ENCODE data around the gene SPTLC2.

- TF ChIP-seq EZH2phosphoT487 (IDR thresholded peaks at IDR 0.05; ENCODE audit: borderline replicate concordance): no peak
- TF ChIP-seq, protein P1, sequence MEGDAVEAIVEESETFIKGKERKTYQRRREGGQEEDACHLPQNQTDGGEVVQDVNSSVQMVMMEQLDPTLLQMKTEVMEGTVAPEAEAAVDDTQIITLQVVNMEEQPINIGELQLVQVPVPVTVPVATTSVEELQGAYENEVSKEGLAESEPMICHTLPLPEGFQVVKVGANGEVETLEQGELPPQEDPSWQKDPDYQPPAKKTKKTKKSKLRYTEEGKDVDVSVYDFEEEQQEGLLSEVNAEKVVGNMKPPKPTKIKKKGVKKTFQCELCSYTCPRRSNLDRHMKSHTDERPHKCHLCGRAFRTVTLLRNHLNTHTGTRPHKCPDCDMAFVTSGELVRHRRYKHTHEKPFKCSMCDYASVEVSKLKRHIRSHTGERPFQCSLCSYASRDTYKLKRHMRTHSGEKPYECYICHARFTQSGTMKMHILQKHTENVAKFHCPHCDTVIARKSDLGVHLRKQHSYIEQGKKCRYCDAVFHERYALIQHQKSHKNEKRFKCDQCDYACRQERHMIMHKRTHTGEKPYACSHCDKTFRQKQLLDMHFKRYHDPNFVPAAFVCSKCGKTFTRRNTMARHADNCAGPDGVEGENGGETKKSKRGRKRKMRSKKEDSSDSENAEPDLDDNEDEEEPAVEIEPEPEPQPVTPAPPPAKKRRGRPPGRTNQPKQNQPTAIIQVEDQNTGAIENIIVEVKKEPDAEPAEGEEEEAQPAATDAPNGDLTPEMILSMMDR (conservative IDR thresholded peaks at IDR 0.05; ENCODE audit: low read length): no peak
Observed at GRCh38 chr14:77638771-77639171, 22.3 kb upstream of the SPTLC2 start.
